ENCODE results near the gene YAE1.

DNA sequence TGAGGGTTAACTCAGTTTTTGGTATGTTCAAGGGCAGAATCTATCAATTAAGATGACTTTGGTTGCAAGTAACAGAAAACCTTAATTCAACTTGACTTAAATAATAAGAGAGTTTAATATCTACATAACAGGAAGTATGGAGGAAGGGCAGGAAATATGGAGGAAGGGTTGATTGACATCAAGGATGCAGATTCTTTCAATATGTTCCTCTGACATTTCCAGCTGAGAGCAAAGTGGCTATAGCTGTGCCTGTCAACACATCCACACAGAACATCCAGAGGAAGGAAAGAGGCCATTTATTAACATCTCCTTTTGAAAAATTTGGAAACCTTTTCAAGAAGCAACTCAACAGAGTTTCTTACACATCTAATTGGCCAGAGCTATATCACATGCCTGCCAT lies 37.7 kb downstream of the YAE1 start:
- TF ChIP-seq CTCF (IDR thresholded peaks at IDR 0.05) (no peak), EZH2 (IDR thresholded peaks at IDR 0.05; ENCODE audit: borderline replicate concordance, insufficient read depth, low read depth, low read length, poor library complexity, severe bottlenecking) (no peak)
